ENCODE data around the gene JARID2. TPM values are rescaled to one million over a fixed set of nuclear protein-coding genes. Genes with fewer than 3 reads are reported as not detected.

The JARID2 gene
- total and polyA plus RNA-seq, 7 donors: 1.1 to 16.1 (median 4.9) TPM

DNA sequence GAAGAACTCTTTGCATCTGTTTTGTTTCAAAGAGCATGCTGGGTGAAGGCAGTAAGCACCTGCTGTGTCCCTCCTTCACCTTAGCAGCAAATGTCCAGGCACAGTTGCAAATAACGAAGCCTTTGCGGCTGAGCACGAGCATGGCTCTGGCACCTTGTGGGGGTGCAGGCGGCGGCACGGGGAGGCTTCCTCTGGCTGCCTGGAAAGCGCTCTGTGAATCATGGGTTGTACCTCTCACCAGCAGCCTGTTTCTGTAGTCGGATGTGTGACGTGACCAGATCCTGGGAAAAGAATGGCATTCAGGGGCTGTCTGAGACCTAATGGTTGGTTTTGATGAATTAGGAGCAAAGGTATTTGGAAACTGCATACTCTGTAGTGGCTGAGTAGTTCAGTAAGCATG is 272.2 kb downstream of the JARID2 start:
- no peak overlapping the region for H3K27ac ChIP-seq
- intact Hi-C loops (cut with DNase I): no loop called here
- H3K9me3 ChIP-seq: no peaks in the 10 kb centered on the region
- peaks cover 0 to 72% of the 10 kb centered on the region in 2 donors for H3K36me3 ChIP-seq (ENCODE audit: insufficient read depth in 1 of 2, low read depth in 1 of 2)
- peaks cover 15% of the 10 kb centered on the region for H3K4me1 ChIP-seq
- H3K27me3 ChIP-seq (ENCODE audit: insufficient read depth in 3 of 3, low read length in 2 of 3): no peaks in the 10 kb centered on the region
- H3K4me3 ChIP-seq: no peak overlapping the region
- WGBS, 3 donors: 87 to 98% (median 96%) methylated on average over 9 of the region's 9 CpGs
- no peak for DNase-seq
- TF ChIP-seq, protein P1, sequence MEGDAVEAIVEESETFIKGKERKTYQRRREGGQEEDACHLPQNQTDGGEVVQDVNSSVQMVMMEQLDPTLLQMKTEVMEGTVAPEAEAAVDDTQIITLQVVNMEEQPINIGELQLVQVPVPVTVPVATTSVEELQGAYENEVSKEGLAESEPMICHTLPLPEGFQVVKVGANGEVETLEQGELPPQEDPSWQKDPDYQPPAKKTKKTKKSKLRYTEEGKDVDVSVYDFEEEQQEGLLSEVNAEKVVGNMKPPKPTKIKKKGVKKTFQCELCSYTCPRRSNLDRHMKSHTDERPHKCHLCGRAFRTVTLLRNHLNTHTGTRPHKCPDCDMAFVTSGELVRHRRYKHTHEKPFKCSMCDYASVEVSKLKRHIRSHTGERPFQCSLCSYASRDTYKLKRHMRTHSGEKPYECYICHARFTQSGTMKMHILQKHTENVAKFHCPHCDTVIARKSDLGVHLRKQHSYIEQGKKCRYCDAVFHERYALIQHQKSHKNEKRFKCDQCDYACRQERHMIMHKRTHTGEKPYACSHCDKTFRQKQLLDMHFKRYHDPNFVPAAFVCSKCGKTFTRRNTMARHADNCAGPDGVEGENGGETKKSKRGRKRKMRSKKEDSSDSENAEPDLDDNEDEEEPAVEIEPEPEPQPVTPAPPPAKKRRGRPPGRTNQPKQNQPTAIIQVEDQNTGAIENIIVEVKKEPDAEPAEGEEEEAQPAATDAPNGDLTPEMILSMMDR (IDR thresholded peaks at IDR 0.05): no peak
- no peak for ATAC-seq

DNA sequence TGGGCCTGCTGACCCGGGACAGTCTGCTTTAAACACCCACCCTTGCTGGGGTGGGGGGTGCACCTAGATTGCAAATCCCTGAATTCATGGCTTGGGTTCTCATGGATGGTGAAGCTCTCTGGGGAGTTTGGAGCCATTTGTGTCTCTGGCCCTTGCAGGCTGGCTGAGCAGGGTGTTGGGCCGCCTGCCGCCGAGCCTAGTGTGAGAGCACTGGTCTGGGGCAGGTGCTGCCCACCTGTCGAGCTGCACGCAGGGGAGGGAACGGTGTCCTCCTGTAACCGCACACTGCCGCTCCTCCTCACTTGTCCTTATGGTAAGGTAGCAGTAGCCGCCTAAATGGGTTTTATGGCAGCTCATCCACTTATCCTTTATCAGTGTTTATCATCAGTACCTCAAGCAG is 273.0 kb downstream of the JARID2 start:
- ATAC-seq (no peak), DNase-seq (no peak)
- H3K4me3 ChIP-seq: no peak overlapping the region
- TF ChIP-seq, protein P1 (IDR thresholded peaks at IDR 0.05): no peak
- H3K36me3 ChIP-seq (ENCODE audit: insufficient read depth in 1 of 2, low read depth in 1 of 2): peaks cover 0 to 70% of the 10 kb centered on the region in 2 donors
- H3K27ac ChIP-seq: no peak overlapping the region
- 95 to 98% (median 97%) methylated on average over 10 of the region's 10 CpGs for WGBS, 3 donors
- peaks cover 23% of the 10 kb centered on the region for H3K4me1 ChIP-seq
- no peaks in the 10 kb centered on the region for H3K27me3 ChIP-seq (ENCODE audit: insufficient read depth in 3 of 3, low read length in 2 of 3)
- H3K9me3 ChIP-seq: no peaks in the 10 kb centered on the region
- intact Hi-C loops (cut with DNase I): no loop called here

DNA sequence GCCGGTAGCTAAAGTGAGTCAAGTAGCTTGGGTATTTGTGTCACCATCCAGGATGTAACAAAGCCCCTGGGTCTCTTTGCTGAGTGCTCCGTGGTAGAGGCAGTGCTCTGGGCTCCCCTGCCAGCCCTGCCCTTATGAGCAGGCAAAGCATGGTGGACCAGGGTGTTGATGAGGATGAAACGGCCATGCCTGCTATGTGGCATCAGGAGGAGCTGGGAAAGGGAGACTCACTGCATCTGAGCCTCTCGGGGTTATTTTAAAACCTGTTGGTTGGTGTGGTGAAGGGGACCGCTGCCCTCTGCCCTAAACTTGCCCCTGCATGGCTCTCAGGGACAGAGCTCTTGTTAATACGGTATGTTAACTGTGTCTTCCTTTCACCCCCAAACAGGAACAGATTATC is 273.8 kb downstream of the JARID2 start:
- Histone ChIP-seq H3K4me3 (no peak overlapping the region), H3K9me3 (no peaks in the 10 kb centered on the region), H3K36me3 (ENCODE audit: insufficient read depth in 1 of 2, low read depth in 1 of 2) (peaks cover 0 to 70% of the 10 kb centered on the region in 2 donors), H3K27ac (no peak overlapping the region), H3K4me1 (peaks cover 26% of the 10 kb centered on the region), H3K27me3 (ENCODE audit: insufficient read depth in 3 of 3, low read length in 2 of 3) (no peaks in the 10 kb centered on the region)
- WGBS, 3 donors: 78 to 92% (median 85%) methylated on average over 6 of the region's 6 CpGs
- intact Hi-C loops (cut with DNase I): no loop called here
- TF ChIP-seq, protein P1 (IDR thresholded peaks at IDR 0.05): no peak
- no peak for ATAC-seq
- no peak for DNase-seq

DNA sequence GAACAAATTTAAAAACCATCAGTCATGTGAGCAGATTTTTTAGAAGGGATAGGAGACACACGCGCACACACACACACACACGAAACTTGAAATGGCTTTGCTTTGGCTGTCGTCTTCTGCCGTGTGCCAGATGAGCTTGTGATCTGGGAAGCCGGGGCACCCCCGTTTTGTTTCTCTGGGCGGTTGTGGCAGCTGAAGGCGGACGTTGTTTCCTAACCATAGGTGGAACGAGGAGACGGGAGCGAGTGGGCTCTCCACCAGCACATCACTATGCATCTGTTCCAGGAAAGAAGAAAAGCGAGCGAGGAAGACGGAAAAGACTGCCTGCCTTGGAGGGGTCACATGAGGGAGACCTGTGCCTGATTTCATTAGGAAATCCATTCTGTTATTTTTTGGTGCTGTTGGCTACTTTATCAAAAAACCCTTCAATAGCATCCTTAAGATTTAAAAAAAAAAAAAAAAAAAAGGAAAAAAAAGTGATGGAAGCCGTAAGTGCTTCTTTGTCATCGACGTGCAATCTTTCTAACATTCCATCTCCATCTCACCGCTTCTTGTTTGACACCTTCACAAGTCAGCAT is 274.8 kb downstream of the JARID2 start:
- Histone ChIP-seq H3K27me3 (ENCODE audit: insufficient read depth in 3 of 3, low read length in 2 of 3) (no peaks in the 10 kb centered on the region), H3K4me3 (no peak overlapping the region), H3K9me3 (no peaks in the 10 kb centered on the region), H3K27ac (no peak overlapping the region), H3K36me3 (ENCODE audit: insufficient read depth in 1 of 2, low read depth in 1 of 2) (peaks cover 0 to 69% of the 10 kb centered on the region in 2 donors), H3K4me1 (peaks cover 20% of the 10 kb centered on the region)
- 93 to 94% (median 93%) methylated on average over 20 of the region's 20 CpGs for WGBS, 3 donors
- ATAC-seq (no peak), DNase-seq (no peak)
- TF ChIP-seq, protein P1 (IDR thresholded peaks at IDR 0.05): no peak
- intact Hi-C loops (cut with DNase I): no loop called here

DNA sequence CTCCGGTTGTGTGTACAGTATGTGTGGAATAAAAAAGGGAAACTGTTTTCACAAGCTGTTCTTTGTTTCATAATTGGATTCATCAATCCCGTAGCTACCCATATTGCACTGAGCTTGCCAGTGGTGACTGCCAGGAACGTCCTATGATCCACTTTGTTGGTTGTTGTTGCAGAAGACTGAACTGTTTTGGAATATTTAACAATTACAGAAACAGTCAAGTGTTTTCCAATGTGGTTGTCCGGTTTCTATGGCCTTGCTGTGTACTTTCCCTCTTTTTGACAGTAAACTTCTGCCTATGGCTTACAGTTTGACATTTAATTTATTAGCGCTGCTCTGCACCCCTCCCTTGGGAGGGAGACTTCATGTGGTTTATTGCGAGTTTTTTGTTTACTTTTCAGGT is 275.7 kb downstream of the JARID2 start:
- TF ChIP-seq, protein P1 (IDR thresholded peaks at IDR 0.05): no peak
- Histone ChIP-seq H3K36me3 (ENCODE audit: insufficient read depth in 1 of 2, low read depth in 1 of 2) (peaks cover 0 to 69% of the 10 kb centered on the region in 2 donors), H3K4me1 (peaks cover 22% of the 10 kb centered on the region), H3K4me3 (no peak overlapping the region), H3K27me3 (ENCODE audit: insufficient read depth in 3 of 3, low read length in 2 of 3) (no peaks in the 10 kb centered on the region), H3K9me3 (no peaks in the 10 kb centered on the region), H3K27ac (no peak overlapping the region)
- DNase-seq (no peak), ATAC-seq (no peak)
- WGBS, 3 donors: 59 to 75% (median 65%) methylated on average over 6 of the region's 6 CpGs
- intact Hi-C loops (cut with DNase I): no loop called here
